Liver (tissue), 3 donors: Measurements from ENCODE around the gene HSD17B8.

Experiments
- ATF3 ChIP-seq: IDR thresholded peaks from 2 replicates; pipeline ENCODE4 v1.6.1; 2016; ENCODE audit warnings: antibody characterized with exemption
- CTCF ChIP-seq: fragments of 150-350 bp; IDR thresholded peaks from 2 replicates; pipeline ENCODE4 v1.5.1; 2017; ENCODE audit warnings: improper control_type of control experiment, low read depth, low read length; ENCODE audit not compliant: missing input control
- JUND ChIP-seq, 2 donors: IDR thresholded peaks; 2 replicates each; pipeline ENCODE4 v1.6.1; 2016; ENCODE audit warnings: antibody characterized with exemption in 2 of 2
- NR2F2 ChIP-seq: IDR thresholded peaks from 2 replicates; pipeline ENCODE4 v1.6.1; 2016; ENCODE audit warnings: antibody characterized with exemption
- REST ChIP-seq: IDR thresholded peaks from 2 replicates; pipeline ENCODE4 v1.6.1; 2016; ENCODE audit warnings: antibody characterized with exemption, mild to moderate bottlenecking
- TAF1 ChIP-seq: conservative IDR thresholded peaks from 2 replicates; pipeline ENCODE4 v1.6.1; 2016; ENCODE audit warnings: antibody characterized with exemption, mild to moderate bottlenecking
- YY1 ChIP-seq: IDR thresholded peaks from 2 replicates; pipeline ENCODE4 v1.6.1; 2016; ENCODE audit warnings: antibody characterized with exemption, mild to moderate bottlenecking
- TF ChIP-seq, protein P1 (sequence below): IDR thresholded peaks from 2 replicates; pipeline ENCODE4 v1.6.1; 2016; ENCODE audit warnings: antibody characterized with exemption
- donor health status: healthy.
- donor health status: healthy.

DNA sequence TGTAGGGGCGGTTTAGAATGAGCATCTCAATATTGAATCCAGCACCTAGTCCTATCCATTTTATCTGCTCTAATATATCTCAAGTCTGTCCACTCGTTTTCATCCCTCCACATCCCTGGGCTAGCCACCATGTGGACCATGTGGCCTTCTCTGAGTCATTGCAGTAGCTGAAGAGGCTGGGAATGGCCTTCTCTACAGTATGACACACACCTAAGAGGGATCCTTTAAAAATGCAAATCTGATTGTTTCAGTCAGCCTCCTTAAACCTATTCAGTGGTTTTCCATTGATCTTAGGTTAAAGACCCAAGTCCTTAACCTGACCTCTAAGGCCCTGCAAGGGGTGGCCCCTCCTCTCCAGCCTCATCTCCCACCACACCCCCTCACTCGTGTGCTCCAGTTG lies 13.2 kb downstream of the HSD17B8 start:
- TF ChIP-seq CTCF (no peak), REST (no peak), YY1 (no peak), NR2F2 (no peak), TAF1 (no peak), ATF3 (no peak), JUND (IDR thresholded peaks at IDR 0.05) (no peak)
- TF ChIP-seq, protein P1, sequence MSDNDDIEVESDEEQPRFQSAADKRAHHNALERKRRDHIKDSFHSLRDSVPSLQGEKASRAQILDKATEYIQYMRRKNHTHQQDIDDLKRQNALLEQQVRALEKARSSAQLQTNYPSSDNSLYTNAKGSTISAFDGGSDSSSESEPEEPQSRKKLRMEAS = no peak
